HG03103 (cell line): Measurements from ENCODE around the gene ZNF783.
"Not testable (repeated sequence)": the region's sequence is repeated elsewhere in the genome, so short reads cannot be mapped to it uniquely, and the experiment has no call there.

Source experiments
- ATAC-seq: cut with Tn5 transposase; IDR thresholded peaks from one replicate; pipeline ENCODE4 v1.9.1; 2021; ENCODE audit warnings: low read depth; ENCODE audit not compliant: unreplicated experiment

Gene ZNF783

GRCh38 chr7:149261829-149262617 is at the start of gene ZNF783:
TSS of gene ZNF783 (plus strand) at chr7:149262196. CDS start at chr7:149262334, 138 bp downstream.
- peak; percentile 75 for ATAC-seq

DNA sequence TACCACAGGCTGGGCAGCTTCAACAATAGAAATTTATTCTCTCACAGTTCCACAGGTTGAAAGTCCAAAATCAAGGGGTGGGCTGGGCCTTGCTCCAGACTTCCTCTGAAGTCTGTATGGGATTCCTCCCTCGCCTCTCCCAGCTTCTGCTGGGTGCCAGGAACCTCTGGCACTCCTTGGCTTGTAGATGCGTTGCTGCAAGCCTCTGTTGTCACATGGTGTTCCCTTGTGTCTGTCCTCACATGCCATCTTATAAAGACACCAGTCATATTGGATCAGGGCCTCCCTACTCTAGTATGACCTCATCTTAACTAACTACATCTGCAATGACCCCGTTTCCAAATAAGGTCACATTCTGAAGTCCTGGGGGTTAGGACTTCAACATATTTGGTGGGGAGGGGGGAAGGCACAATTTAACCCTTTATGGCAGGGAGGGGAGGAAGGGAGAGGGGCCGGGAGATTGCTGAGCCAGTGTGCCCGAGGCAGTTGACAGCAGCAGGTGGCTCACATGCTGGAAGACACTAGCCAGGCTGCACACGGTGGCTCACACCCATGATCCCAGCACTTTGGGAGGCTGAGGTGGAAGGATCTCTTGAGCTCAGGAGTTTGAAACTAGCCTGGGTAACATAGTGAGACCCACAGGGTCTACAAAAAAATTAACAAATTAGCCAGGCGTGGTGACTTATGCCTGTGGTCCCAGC is 47.8 kb upstream of the ZNF783 start:
- no peak for ATAC-seq

DNA sequence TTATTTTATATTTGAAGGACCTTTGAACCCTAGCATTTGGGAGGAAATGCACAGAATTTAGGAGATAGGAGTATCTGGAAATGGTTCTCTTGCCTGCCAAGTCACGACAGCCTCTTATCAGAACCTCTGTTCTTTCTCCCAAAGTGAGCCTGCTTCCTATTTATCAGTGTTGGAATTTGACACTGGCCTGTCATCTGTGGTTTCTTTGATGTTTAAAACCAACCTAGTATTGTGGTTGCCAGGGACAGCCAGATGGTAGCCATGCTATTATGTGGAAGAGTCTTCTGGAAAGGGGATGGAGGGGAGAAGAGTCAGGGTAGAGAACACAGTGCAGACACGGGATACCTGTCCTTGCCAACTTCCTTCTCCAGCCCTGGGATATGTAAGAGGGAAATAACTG is 45.6 kb upstream of the ZNF783 start:
- ATAC-seq, result no peak

- ATAC-seq, result no peak
Measured at GRCh38 chr7:149217570-149217969, 44.4 kb upstream of the ZNF783 start.

GRCh38 chr7:149218469-149219420 is 43.3 kb upstream of the ZNF783 start:
- ATAC-seq, result no peak

DNA sequence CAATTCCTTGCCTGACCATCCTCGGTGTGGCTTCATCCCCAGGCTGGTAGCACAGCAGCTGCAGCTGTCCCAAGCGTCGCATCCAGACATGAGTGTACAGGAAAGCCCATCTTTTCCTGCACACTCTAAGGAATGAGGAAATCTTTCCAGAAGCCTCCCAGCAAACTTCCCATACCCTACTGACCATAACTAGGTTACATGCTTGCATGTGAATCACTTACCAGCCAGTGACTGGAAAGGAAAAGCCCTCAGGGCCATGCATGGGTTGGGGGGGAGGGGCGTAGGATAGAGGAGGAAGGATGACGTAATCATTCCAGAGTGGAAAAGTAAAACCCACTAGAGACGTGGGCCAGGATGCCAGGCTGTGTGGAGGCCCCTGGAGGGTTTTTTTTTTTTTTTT is 41.5 kb upstream of the ZNF783 start:
- no peak for ATAC-seq

DNA sequence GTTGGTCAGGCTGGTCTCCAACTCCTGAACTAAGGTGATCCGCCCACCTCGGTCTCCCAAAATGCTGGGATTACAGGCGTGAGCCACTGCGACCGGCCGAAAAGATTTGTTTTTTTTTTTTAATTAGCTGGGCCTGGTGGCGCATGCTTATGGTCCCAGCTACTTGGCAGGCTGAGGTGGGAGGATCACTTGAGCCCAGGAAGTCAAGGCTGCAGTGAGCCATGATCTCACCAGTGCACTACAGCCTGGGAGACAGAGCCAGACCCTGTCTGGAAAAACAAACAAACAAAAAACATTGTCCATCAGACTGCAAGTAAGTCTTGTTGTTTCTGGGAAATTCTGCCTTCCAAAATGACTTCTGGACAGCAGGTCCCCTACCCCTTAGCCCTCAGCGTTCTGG is 38.8 kb upstream of the ZNF783 start:
- no peak for ATAC-seq

GRCh38 chr7:149223761-149224160 is 38.2 kb upstream of the ZNF783 start:
- ATAC-seq, result no peak

GRCh38 chr7:149224352-149224751 is 37.6 kb upstream of the ZNF783 start:
- ATAC-seq, result no peak

GRCh38 chr7:149225106-149225505 is 36.9 kb upstream of the ZNF783 start:
- no peak for ATAC-seq

- ATAC-seq, result no peak
Measured at GRCh38 chr7:149225656-149226055, 36.3 kb upstream of the ZNF783 start.

DNA sequence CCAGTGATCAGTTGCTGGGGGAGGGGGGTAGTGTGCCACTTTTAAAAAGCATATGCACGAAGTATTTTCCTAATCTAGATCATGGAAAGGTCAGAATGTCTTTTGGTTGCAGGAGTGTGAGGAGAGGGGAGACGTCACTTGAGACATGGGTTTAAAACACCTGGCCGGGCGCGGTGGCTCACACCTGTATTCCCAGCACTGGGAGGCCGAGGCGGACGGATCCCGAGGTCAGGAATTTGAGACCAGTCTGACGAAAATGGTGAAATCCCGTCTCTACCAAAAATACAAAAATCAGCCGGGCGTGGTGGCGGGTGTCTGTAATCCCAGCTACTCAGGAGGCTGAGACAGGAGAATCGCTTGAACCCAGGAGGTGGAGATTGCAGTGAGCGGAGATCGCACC is 35.6 kb upstream of the ZNF783 start:
- not testable (repeated sequence) for ATAC-seq

- no peak for ATAC-seq
Measured at GRCh38 chr7:149226840-149227494, 35.0 kb upstream of the ZNF783 start.

DNA sequence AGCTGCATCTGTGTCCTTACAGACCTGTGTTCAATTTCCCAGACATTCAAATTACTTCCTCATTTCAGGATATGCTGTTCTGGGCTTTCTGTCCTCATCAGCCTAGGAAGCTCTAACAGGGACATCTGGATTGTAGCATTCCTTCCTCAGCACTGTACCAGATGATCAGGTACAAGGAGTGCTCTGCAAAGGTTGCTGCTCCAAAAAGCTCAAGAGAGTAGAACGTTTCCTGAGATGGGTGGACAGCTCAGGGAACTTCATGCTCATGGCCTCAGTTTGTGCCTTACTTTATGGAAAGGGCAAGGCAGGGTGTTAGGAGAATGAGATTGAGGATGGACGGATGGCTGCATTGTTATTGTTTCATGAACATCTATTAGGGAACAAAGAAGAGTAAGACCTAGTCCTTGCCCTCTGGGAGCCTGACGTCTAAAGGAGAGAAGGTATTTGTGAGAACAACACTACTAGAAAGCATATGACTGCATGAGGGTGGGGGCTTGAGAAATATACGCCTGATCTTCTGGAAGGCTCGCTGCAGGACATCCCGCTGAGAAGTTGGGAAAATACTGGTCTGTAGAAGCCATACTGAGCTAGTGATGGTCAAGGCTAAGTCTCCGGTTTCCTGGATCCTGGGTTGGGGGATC is 33.0 kb upstream of the ZNF783 start:
- ATAC-seq, result no peak

GRCh38 chr7:149229526-149229925 is 32.5 kb upstream of the ZNF783 start:
- no peak for ATAC-seq

GRCh38 chr7:149232362-149232761 is 29.6 kb upstream of the ZNF783 start:
- ATAC-seq, result no peak

DNA sequence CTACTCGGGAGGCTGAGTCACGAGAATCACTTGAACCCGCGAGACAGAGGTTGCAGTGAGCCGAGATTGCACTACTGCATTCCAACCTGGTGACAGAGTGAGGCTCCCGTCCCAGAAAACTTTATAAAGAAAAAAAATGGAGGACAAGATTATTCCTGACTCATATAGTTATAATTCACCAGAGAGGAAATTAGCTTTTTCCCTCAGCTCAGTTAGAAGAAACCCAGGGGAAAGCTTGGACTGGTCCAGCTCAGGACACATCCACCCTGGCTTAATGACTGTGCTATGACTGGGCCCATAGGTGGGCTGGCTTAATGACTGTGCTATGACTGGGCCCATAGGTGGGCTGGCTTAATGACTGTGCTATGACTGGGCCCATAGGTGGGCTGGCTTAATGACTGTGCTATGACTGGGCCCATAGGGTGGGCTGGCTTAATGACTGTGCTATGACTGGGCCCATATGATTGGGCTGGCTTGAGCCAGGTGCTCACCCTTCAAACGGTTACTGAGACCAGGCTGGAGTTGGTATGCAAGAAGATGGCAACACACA is 28.3 kb upstream of the ZNF783 start:
- ATAC-seq, result not testable (repeated sequence)

- ATAC-seq, result no peak
Measured at GRCh38 chr7:149237502-149237901, 24.5 kb upstream of the ZNF783 start.

DNA sequence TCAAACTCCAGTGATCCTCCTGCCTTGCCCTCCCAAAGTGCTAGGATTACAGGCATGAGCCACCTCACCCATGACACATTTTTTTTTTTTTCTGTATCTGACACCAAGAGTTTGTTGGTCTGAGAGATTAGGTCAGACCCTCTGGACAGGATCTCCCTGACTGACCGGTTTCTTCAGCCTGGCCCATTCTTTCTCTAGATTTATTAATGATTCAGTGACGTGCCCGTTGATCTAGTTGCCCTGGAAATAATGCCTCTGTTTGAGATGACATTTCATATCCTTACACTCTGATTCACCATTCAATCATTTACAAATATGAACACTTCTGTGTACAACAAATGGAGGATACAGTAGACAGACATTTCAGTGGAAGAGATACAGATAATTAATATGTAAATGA is 23.9 kb upstream of the ZNF783 start:
- no peak for ATAC-seq
